Upper lobe of left lung (tissue), 6 donors: Measurements from ENCODE around the gene ARL14. TPM values are rescaled to one million over a fixed set of nuclear protein-coding genes. Genes with fewer than 3 reads are reported as not detected.

Source experiments
- ATAC-seq, 2 donors: fragments of 200-7000 bp; cut with Tn5 transposase; one replicate each; pipeline ENCODE4 v1.9.1; 2022; ENCODE audit warnings: mild to moderate bottlenecking in 2 of 2, moderate library complexity in 2 of 2; ENCODE audit not compliant: low FRiP score in 2 of 2
- DNase-seq, 2 donors: peaks; one replicate each; pipeline ENCODE4 v3.0.0-alpha.2; 2019 to 2020
- H3K27ac ChIP-seq, 4 donors: fragments of 200-600 bp; sonication (generic); one replicate each; pipeline ENCODE4 v1.5.1; 2016 to 2019
- H3K27me3 ChIP-seq, 4 donors: fragments of 200-600 bp; sonication (generic); one replicate each; pipeline ENCODE4 v1.5.1; 2017 to 2019
- H3K36me3 ChIP-seq, 4 donors: fragments of 200-600 bp; sonication (generic); one replicate each; pipeline ENCODE4 v1.5.1; 2016 to 2019
- H3K4me1 ChIP-seq, 4 donors: fragments of 200-600 bp; sonication (generic); one replicate each; pipeline ENCODE4 v1.5.1; 2018 to 2019
- H3K4me3 ChIP-seq, 4 donors: fragments of 200-600 bp; sonication (generic); one replicate each; pipeline ENCODE4 v1.5.1; 2017 to 2019; ENCODE audit warnings: mild to moderate bottlenecking in 2 of 4, moderate library complexity in 1 of 4
- H3K9me3 ChIP-seq, 4 donors: fragments of 200-600 bp; sonication (generic); one replicate each; pipeline ENCODE4 v1.5.1; 2018 to 2019
- EP300 ChIP-seq, 4 donors: sonication (generic); formaldehyde crosslinking; IDR thresholded peaks; one replicate each; pipeline ENCODE4 v1.5.1; 2017; ENCODE audit warnings: antibody characterized with exemption in 4 of 4, control low read depth in 2 of 4
- POLR2A ChIP-seq, 4 donors: fragments of 450-650 bp; IDR thresholded peaks; one replicate each; pipeline ENCODE4 v1.5.1; 2016 to 2017; ENCODE audit warnings: antibody characterized with exemption in 4 of 4, mild to moderate bottlenecking in 2 of 4
- POLR2AphosphoS5 ChIP-seq, 2 donors: sonication (generic); formaldehyde crosslinking; IDR thresholded peaks; one replicate each; pipeline ENCODE4 v1.5.1; 2017; ENCODE audit warnings: antibody characterized with exemption in 2 of 2
- WGBS, 2 donors: methylation state at CpG; one replicate each; pipeline ENCODE4 v1.1.5; 2017 to 2018; 5-methylcytosine and 5-hydroxymethylcytosine counted together
- total RNA-seq, 6 donors: library from RNA; depleted of rRNA in 4 of 6; stranded (reverse); fragments of >200 nt in 4 of 6; gene quantifications; one replicate each; pipeline versions ENCODE4 v1.1.0 to v1.2.1, GENCODE V29; 2016 to 2021
- TF ChIP-seq, protein P1 (sequence below), 6 experiments: fragments of 450-650 bp in 4 of 6; fragments of 200-600 bp in 2 of 6; sonication (generic) in 2 of 6; IDR thresholded peaks; one replicate each; pipeline ENCODE4 v1.5.1; 2016 to 2019; ENCODE audit warnings: antibody characterized with exemption in 6 of 6
- donor health status: DM: no; HTN: no; CAD: no; lungs with moderate emphysema.
- donor health status: DM: no; HTN: yes; CAD: no; lungs with severe emphysema.

The ARL14 gene
- total RNA-seq, 6 donors from 2014 or later = not detected

DNA sequence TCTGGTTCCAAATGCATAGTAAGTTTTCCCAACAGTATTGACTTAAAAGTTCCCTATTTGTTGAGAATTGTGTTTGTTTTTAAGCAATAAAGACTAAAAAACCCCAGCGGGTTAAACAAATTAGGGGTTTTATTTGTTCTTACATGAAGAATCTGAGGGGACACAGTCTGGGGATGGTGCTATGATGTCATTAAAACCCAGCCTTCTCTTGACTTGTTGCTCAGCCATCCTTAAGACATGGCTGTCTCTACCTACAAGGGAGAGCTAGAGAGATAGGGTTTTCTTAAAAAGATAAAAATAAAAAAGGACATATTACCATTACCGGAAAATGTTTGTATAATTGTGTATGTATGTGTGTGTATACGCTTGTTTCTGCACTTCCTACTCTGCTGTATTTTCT, 11.7 kb upstream of the ARL14 start:
- ATAC-seq (no peak), DNase-seq (no peak)
- 91 to 92% methylated on average over 3 of the region's 3 CpGs for WGBS, 2 donors
- no peak overlapping the region for H3K27ac ChIP-seq
- no peaks in the 10 kb centered on the region for H3K9me3 ChIP-seq
- no peaks in the 10 kb centered on the region for H3K36me3 ChIP-seq
- H3K4me3 ChIP-seq = no peak overlapping the region
- H3K4me1 ChIP-seq = no peaks in the 10 kb centered on the region
- no peak for TF ChIP-seq POLR2A (IDR thresholded peaks at IDR 0.05)
- TF ChIP-seq, protein P1, sequence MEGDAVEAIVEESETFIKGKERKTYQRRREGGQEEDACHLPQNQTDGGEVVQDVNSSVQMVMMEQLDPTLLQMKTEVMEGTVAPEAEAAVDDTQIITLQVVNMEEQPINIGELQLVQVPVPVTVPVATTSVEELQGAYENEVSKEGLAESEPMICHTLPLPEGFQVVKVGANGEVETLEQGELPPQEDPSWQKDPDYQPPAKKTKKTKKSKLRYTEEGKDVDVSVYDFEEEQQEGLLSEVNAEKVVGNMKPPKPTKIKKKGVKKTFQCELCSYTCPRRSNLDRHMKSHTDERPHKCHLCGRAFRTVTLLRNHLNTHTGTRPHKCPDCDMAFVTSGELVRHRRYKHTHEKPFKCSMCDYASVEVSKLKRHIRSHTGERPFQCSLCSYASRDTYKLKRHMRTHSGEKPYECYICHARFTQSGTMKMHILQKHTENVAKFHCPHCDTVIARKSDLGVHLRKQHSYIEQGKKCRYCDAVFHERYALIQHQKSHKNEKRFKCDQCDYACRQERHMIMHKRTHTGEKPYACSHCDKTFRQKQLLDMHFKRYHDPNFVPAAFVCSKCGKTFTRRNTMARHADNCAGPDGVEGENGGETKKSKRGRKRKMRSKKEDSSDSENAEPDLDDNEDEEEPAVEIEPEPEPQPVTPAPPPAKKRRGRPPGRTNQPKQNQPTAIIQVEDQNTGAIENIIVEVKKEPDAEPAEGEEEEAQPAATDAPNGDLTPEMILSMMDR (IDR thresholded peaks at IDR 0.05) = no peak
- no peak for TF ChIP-seq POLR2AphosphoS5 (IDR thresholded peaks at IDR 0.05)
- TF ChIP-seq EP300 (IDR thresholded peaks at IDR 0.05) = no peak
- H3K27me3 ChIP-seq = no peaks in the 10 kb centered on the region

GRCh38 chr3:160665784-160666526, 11.0 kb upstream of the ARL14 start:
- Histone ChIP-seq H3K4me3 (no peak overlapping the region), H3K27ac (no peak overlapping the region), H3K36me3 (no peaks in the 10 kb centered on the region), H3K27me3 (no peaks in the 10 kb centered on the region), H3K9me3 (no peaks in the 10 kb centered on the region), H3K4me1 (no peaks in the 10 kb centered on the region)
- TF ChIP-seq POLR2A (IDR thresholded peaks at IDR 0.05) = no peak
- TF ChIP-seq POLR2AphosphoS5 (IDR thresholded peaks at IDR 0.05) = no peak
- TF ChIP-seq, protein P1 (IDR thresholded peaks at IDR 0.05) = no peak
- TF ChIP-seq EP300 (IDR thresholded peaks at IDR 0.05) = no peak
- DNase-seq (no peak), ATAC-seq (no peak)
- 60 to 68% methylated on average over 4 of the region's 4 CpGs for WGBS, 2 donors

GRCh38 chr3:160667452-160667851, 9.5 kb upstream of the ARL14 start:
- Histone ChIP-seq H3K36me3 (no peaks in the 10 kb centered on the region), H3K9me3 (no peaks in the 10 kb centered on the region), H3K4me1 (no peaks in the 10 kb centered on the region), H3K4me3 (no peak overlapping the region), H3K27me3 (no peaks in the 10 kb centered on the region), H3K27ac (no peak overlapping the region)
- ATAC-seq (no peak), DNase-seq (no peak)
- TF ChIP-seq, protein P1 (IDR thresholded peaks at IDR 0.05) = no peak
- TF ChIP-seq EP300 (IDR thresholded peaks at IDR 0.05) = no peak
- TF ChIP-seq POLR2A (IDR thresholded peaks at IDR 0.05) = no peak

- Histone ChIP-seq H3K36me3 (no peaks in the 10 kb centered on the region), H3K9me3 (no peaks in the 10 kb centered on the region), H3K27ac (no peak overlapping the region), H3K27me3 (no peaks in the 10 kb centered on the region), H3K4me1 (no peaks in the 10 kb centered on the region), H3K4me3 (no peak overlapping the region)
- no peak for TF ChIP-seq POLR2A (IDR thresholded peaks at IDR 0.05)
- TF ChIP-seq, protein P1 (IDR thresholded peaks at IDR 0.05) = no peak
- no peak for TF ChIP-seq POLR2AphosphoS5 (IDR thresholded peaks at IDR 0.05)
- TF ChIP-seq EP300 (IDR thresholded peaks at IDR 0.05) = no peak
- ATAC-seq (no peak), DNase-seq (no peak)
These were observed 8.5 kb upstream of the ARL14 start for GRCh38 chr3:160668454-160668853.

- no peak for ATAC-seq
- H3K27ac ChIP-seq = no peak overlapping the region
- H3K9me3 ChIP-seq = no peaks in the 10 kb centered on the region
- H3K4me3 ChIP-seq = no peak overlapping the region
- TF ChIP-seq, protein P1 (IDR thresholded peaks at IDR 0.05) = no peak
- no peak for TF ChIP-seq EP300 (IDR thresholded peaks at IDR 0.05)
- no peak for DNase-seq
- H3K36me3 ChIP-seq = no peaks in the 10 kb centered on the region
- WGBS, 2 donors = 81 to 83% methylated on average over 6 of the region's 6 CpGs
- H3K27me3 ChIP-seq = no peaks in the 10 kb centered on the region
- H3K4me1 ChIP-seq = no peaks in the 10 kb centered on the region
These were observed 5.7 kb upstream of the ARL14 start for GRCh38 chr3:160671231-160671630.
